Common myeloid progenitor, CD34-positive (primary cell): ENCODE measurements around the gene MTAP.
A peak's percentile ranks its signal among the peaks of the same experiment; 100 is the strongest.

Source experiments
- CTCF ChIA-PET: fragments of 350-600 bp; sonication (Branson Sonifier 250); formaldehyde crosslinking; loops from one replicate; lab custom pipeline; 2021; ENCODE audit warnings: antibody characterized with exemption; lab: Charles Lee
- POLR2A ChIA-PET: fragments of 350-600 bp; sonication (Branson Sonifier 250); formaldehyde crosslinking; loops from one replicate; lab custom pipeline; 2021; ENCODE audit warnings: antibody characterized with exemption; lab: Charles Lee
- DNase-seq, 3 donors: peaks; one replicate each; pipeline versions ENCODE4 v3.0.0 to v3.0.0-alpha.2; 2013
- H3K27ac ChIP-seq, 2 experiments: 1 replicate in 1 of 2; 2 replicates in 1 of 2; pipeline ENCODE4 v1.7.0; 2013; ENCODE audit warnings: inconsistent platforms in 2 of 2, low read length in 2 of 2, mild to moderate bottlenecking in 2 of 2, low read depth in 1 of 2, moderate library complexity in 1 of 2; ENCODE audit not compliant: severe bottlenecking in 2 of 2, insufficient read depth in 1 of 2, poor library complexity in 1 of 2
- H3K27me3 ChIP-seq, 5 experiments: replicated peaks in 2 of 5; 1 replicate in 3 of 5; 2 replicates in 2 of 5; pipeline versions ENCODE4 v1.6.1 to v1.7.0; 2013; ENCODE audit warnings: low read length in 4 of 5, mild to moderate bottlenecking in 2 of 5, moderate library complexity in 2 of 5, inconsistent platforms in 1 of 5; ENCODE audit not compliant: insufficient read depth in 5 of 5, control insufficient read depth in 4 of 5
- H3K36me3 ChIP-seq, 4 experiments: 1 replicate in 2 of 4; 2 replicates in 2 of 4; pipeline versions ENCODE4 v1.6.1 to v1.7.0; 2013; ENCODE audit warnings: low read length in 3 of 4, control low read depth in 1 of 4, mild to moderate bottlenecking in 1 of 4; ENCODE audit not compliant: control insufficient read depth in 4 of 4, insufficient read depth in 4 of 4
- H3K4me1 ChIP-seq, 4 experiments: 1 replicate in 3 of 4; 2 replicates in 1 of 4; pipeline versions ENCODE4 v1.6.1 to v1.7.1; 2013; ENCODE audit warnings: low read length in 3 of 4, mild to moderate bottlenecking in 3 of 4, control low read depth in 1 of 4, inconsistent platforms in 1 of 4, moderate library complexity in 1 of 4; ENCODE audit not compliant: control insufficient read depth in 4 of 4, insufficient read depth in 4 of 4; ENCODE audit errors: control extremely low read depth in 1 of 4
- H3K4me3 ChIP-seq, 7 experiments: 1 replicate in 4 of 7; 2 replicates in 3 of 7; pipeline versions ENCODE4 v1.5.1 to v1.7.0; 2013; ENCODE audit warnings: mild to moderate bottlenecking in 7 of 7, low read length in 6 of 7, moderate library complexity in 6 of 7, inconsistent platforms in 2 of 7, low read depth in 2 of 7, control low read depth in 1 of 7; ENCODE audit not compliant: insufficient read depth in 4 of 7, control insufficient read depth in 1 of 7; ENCODE audit errors: extremely low read depth in 1 of 7
- H3K9me3 ChIP-seq, 5 experiments: 1 replicate in 4 of 5; 2 replicates in 1 of 5; pipeline versions ENCODE4 v1.6.1 to v1.7.1; 2013; ENCODE audit warnings: low read length in 4 of 5, mild to moderate bottlenecking in 2 of 5, inconsistent platforms in 1 of 5, low read depth in 1 of 5, moderate library complexity in 1 of 5; ENCODE audit not compliant: control insufficient read depth in 4 of 5, insufficient read depth in 2 of 5; ENCODE audit errors: control extremely low read depth in 1 of 5
- WGBS: methylation state at CpG from one replicate; pipeline ENCODE4 v1.1.5; 2013; ENCODE audit not compliant: insufficient coverage; 5-methylcytosine and 5-hydroxymethylcytosine counted together

Gene MTAP

DNA sequence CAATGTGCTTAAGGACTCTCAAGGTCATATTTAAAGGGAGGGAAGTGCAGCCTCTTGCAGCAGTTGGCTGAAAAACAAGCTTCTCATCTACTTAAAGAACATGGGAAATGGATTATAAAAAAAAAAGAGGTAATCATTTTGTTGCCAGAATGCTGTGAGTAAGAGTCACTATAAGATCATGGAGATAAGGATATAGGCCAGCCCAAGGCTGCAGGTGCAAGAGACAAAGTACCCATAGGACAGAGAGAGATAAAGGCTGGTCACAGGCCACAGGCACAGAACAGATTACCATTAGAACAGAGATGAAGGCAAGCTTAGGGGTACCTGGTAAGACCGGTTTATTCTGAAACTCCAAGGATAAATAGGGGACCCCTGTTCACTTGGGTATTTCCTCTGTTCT lies 121.3 kb downstream of the MTAP start:
- Histone ChIP-seq H3K27ac (no peak overlapping the region), H3K36me3 (no peaks in the 10 kb centered on the region), H3K9me3 (peaks cover 0 to 3% (median 0%) of the 10 kb centered on the region in 5 experiments), H3K4me1 (peaks cover 0 to 9% (median 3%) of the 10 kb centered on the region in 4 experiments), H3K4me3 (no peak overlapping the region), H3K27me3 (no peaks in the 10 kb centered on the region)
- WGBS = 100% methylated on average over 1 of the region's 1 CpG
- no peak for DNase-seq
- POLR2A ChIA-PET = no interaction called here
- CTCF ChIA-PET = no interaction called here

DNA sequence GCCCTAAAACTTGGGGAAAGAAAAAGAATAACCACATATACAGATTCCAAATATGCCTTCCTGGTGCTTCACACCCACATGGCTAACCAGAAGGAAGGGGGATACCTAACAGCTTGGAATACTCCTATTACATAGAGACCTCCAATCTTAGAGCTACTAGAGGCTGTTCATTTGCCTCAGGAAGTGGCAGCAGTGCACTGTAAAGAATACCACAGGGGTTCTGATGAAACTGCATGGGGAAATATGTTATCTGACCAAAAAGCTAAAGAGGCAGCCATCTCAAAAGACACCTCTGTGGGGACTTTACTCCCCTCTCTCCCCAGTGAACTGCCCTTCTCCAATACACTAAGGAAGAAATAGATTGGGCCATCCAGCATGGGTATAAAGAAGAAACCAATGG lies 125.3 kb downstream of the MTAP start:
- no peaks in the 10 kb centered on the region for H3K27me3 ChIP-seq
- no peak overlapping the region for H3K4me3 ChIP-seq
- DNase-seq = no peak
- H3K9me3 ChIP-seq = peaks cover 0 to 1% (median 0%) of the 10 kb centered on the region in 5 experiments
- CTCF ChIA-PET = no interaction called here
- H3K4me1 ChIP-seq = no peaks in the 10 kb centered on the region
- POLR2A ChIA-PET = no interaction called here
- H3K36me3 ChIP-seq = peaks cover 0 to 8% (median 1%) of the 10 kb centered on the region in 4 experiments
- no peak overlapping the region for H3K27ac ChIP-seq

DNA sequence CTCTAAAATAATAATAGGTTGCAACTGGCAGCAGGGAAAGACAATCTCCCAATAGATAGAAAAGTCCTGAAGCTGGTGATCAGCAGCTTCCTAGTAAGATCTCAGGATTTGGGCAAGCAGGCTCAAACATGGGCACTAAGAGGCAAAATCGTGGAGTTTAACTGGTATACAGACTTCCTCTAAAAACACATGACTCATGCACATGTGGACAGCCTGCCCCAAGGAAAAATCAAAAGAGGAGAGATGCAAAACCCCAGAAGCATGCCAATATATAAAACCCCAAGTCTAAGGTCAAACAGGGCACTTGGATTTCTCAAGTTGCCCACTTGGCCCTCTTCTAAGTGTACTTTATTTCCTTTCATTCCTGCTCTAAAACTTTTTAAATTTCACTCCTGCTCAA lies 129.0 kb downstream of the MTAP start:
- Histone ChIP-seq H3K4me3 (no peak overlapping the region), H3K27ac (no peak overlapping the region), H3K27me3 (no peaks in the 10 kb centered on the region), H3K4me1 (no peaks in the 10 kb centered on the region), H3K36me3 (peaks cover 0 to 8% (median 1%) of the 10 kb centered on the region in 4 experiments), H3K9me3 (peaks cover 0 to 1% (median 0%) of the 10 kb centered on the region in 5 experiments)
- WGBS = 80% methylated on average over 1 of the region's 1 CpG
- POLR2A ChIA-PET = no interaction called here
- no peak for DNase-seq
- CTCF ChIA-PET = no interaction called here

DNA sequence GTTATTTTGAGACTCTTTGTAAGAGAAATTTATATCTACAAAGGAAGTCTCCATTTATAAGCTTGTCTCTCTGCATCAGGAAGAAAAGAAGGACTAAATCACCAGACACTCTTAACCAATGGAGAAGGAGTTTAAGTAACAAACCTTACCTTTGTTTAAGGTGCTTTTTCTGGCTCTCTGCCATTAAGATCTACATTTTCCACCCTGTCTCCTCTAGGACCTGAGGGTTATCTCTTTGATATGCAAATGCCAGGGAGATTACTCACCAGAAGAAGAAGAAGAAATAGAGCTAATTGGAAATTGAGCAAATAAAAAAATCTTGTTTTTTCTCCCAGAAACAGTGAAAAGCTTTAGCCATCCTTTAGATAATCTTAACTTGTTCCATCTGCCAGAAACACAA lies 130.8 kb downstream of the MTAP start:
- no peak overlapping the region for H3K4me3 ChIP-seq
- no peaks in the 10 kb centered on the region for H3K27me3 ChIP-seq
- CTCF ChIA-PET = no interaction called here
- DNase-seq = no peak
- peaks cover 0 to 1% (median 0%) of the 10 kb centered on the region in 5 experiments for H3K9me3 ChIP-seq
- POLR2A ChIA-PET = no interaction called here
- H3K4me1 ChIP-seq = no peaks in the 10 kb centered on the region
- H3K27ac ChIP-seq = no peak overlapping the region
- H3K36me3 ChIP-seq = peaks cover 0 to 8% (median 1%) of the 10 kb centered on the region in 4 experiments

DNA sequence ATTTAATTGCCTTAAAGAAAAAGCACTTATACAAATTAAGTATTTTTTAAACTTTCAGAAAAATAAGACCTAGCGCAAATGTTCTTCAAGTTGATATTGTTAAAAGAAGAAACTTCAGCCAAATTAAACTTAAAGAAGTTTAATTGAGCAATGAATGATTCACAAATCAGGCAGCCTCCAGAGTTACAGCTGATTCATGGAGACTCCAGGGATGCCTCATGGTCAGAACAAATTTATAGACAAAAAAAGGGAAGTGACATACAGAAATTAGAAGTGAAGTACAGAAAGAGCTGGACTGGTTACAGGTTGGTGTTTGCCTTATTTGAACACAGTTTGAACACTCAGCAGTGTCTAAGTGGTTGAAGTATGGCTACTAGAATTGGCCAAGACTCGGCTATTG lies 131.4 kb downstream of the MTAP start:
- no peaks in the 10 kb centered on the region for H3K27me3 ChIP-seq
- no peak overlapping the region for H3K4me3 ChIP-seq
- peak in 2 of 3 donors; percentile 7 to 22 for DNase-seq
- H3K9me3 ChIP-seq = peaks cover 0 to 1% (median 0%) of the 10 kb centered on the region in 5 experiments
- CTCF ChIA-PET = no interaction called here
- H3K4me1 ChIP-seq = no peaks in the 10 kb centered on the region
- no peak overlapping the region for H3K27ac ChIP-seq
- WGBS = 100% methylated on average over 1 of the region's 2 CpGs
- POLR2A ChIA-PET = no interaction called here
- peaks cover 0 to 8% (median 1%) of the 10 kb centered on the region in 4 experiments for H3K36me3 ChIP-seq

DNA sequence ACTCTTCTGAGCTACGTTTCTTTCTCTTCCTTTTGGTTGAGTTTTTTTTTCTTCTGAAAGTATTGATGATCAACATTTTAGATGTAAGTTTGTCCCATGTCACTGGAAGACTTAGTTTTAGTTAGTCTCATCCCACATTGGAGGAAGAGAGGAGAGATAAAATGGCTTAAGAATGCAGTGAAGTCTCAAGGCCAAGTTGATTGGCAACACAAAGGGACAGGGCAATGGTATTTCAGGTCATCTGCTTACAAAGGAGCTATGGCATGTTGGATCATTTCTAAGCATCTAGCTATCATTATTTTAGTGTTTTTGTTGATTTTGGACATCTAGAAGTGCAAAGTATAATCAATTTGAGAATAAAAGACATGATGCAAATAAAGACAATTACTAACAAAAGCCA lies 133.2 kb downstream of the MTAP start:
- no peaks in the 10 kb centered on the region for H3K4me1 ChIP-seq
- H3K4me3 ChIP-seq = no peak overlapping the region
- no peak for DNase-seq
- peaks cover 0 to 8% (median 1%) of the 10 kb centered on the region in 4 experiments for H3K36me3 ChIP-seq
- ChIA-PET CTCF (no interaction called here), POLR2A (no interaction called here)
- peaks cover 0 to 1% (median 0%) of the 10 kb centered on the region in 5 experiments for H3K9me3 ChIP-seq
- no peaks in the 10 kb centered on the region for H3K27me3 ChIP-seq
- no peak overlapping the region for H3K27ac ChIP-seq
- WGBS = no CpG with 5 or more reads among the region's 1 CpG

DNA sequence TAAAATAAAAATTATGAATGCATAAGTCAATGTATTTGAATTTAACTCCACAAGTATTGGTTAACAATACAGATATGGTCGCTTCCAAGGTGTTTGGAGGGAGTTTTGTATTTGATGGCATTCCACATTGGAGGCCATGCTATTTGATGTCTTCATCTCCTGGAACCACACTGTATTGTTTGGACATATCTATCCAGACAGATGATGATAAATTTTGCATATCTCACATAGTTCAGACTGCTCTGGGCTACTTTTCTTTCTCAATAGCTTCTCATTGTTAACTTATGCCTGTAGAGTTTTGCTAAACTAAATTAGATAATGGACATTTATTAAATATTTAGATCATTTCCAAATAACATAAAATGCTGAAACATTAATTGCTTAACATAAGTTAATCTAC lies 133.7 kb downstream of the MTAP start:
- H3K27ac ChIP-seq = no peak overlapping the region
- no peaks in the 10 kb centered on the region for H3K27me3 ChIP-seq
- ChIA-PET CTCF (no interaction called here), POLR2A (no interaction called here)
- no peak overlapping the region for H3K4me3 ChIP-seq
- H3K4me1 ChIP-seq = no peaks in the 10 kb centered on the region
- DNase-seq = no peak
- WGBS = no CpG with 5 or more reads among the region's 1 CpG
- H3K36me3 ChIP-seq = peaks cover 0 to 5% (median 1%) of the 10 kb centered on the region in 4 experiments
- peaks cover 0 to 1% (median 0%) of the 10 kb centered on the region in 5 experiments for H3K9me3 ChIP-seq
